SK-N-SH (cell line): ENCODE data around the gene OR12D3. TPM values are rescaled to one million over a fixed set of nuclear protein-coding genes. Genes with fewer than 3 reads are reported as not detected.
"Not testable (repeated sequence)": the region's sequence is repeated elsewhere in the genome, so short reads cannot be mapped to it uniquely, and the experiment has no call there.

Experiments used
- CTCF ChIA-PET: fragments of 300-600, 350-600 bp; formaldehyde crosslinking; extraction: SDS; loops from one replicate; lab custom pipeline; 2021; lab: Yijun Ruan, JAX
- POLR2A ChIA-PET: fragments of 350-600 bp; sonication (Branson Sonifier 250); formaldehyde crosslinking; extraction: SDS; loops from one replicate; lab custom pipeline; 2020; ENCODE audit warnings: antibody characterized with exemption, inconsistent platforms; lab: Yijun Ruan, JAX
- DNase-seq: peaks from one replicate; pipeline ENCODE4 v3.0.0; 2012
- H2AFZ ChIP-seq: fragments of 200-600 bp; sonication (generic); 2 replicates; pipeline ENCODE4 v1.8.1; 2016; ENCODE audit warnings: antibody characterized with exemption, mild to moderate bottlenecking, low read depth
- H3F3A ChIP-seq: fragments of 200-600 bp; sonication (generic); replicated peaks from 2 replicates; pipeline ENCODE3; 2016; ENCODE audit warnings: antibody characterized with exemption, mild to moderate bottlenecking; ENCODE audit not compliant: insufficient read depth
- H3K27ac ChIP-seq, 2 experiments: fragments of 200-500 bp in 1 of 2; fragments of 200-600 bp in 1 of 2; sonication (Bioruptor generic) in 1 of 2; sonication (generic), shearing (Covaris generic) in 1 of 2; 2 replicates each; pipeline versions ENCODE4 v1.5.1 to v1.6.1; 2014 to 2016; ENCODE audit warnings: low read depth in 2 of 2, inconsistent platforms in 1 of 2, low read length in 1 of 2, mild to moderate bottlenecking in 1 of 2, mixed read lengths in 1 of 2
- H3K27me3 ChIP-seq: fragments of 200-600 bp; sonication (generic), shearing (Covaris generic); 2 replicates; pipeline ENCODE4 v1.6.1; 2016; ENCODE audit warnings: mixed run types; ENCODE audit not compliant: insufficient read depth
- H3K36me3 ChIP-seq, 2 experiments: fragments of 200-500 bp in 1 of 2; fragments of 200-600 bp in 1 of 2; sonication (Bioruptor generic) in 1 of 2; sonication (generic) in 1 of 2; replicated peaks in 1 of 2; 2 replicates each; pipeline versions ENCODE3 to v1.5.1; 2014 to 2016; ENCODE audit warnings: low read length in 1 of 2, mild to moderate bottlenecking in 1 of 2; ENCODE audit not compliant: insufficient read depth in 2 of 2, control insufficient read depth in 1 of 2
- H3K4me1 ChIP-seq, 2 experiments: fragments of 200-500 bp in 1 of 2; fragments of 200-600 bp in 1 of 2; sonication (Bioruptor generic) in 1 of 2; sonication (generic), shearing (Covaris generic) in 1 of 2; 2 replicates each; pipeline versions ENCODE4 v1.5.1 to v1.6.1; 2014 to 2016; ENCODE audit warnings: low read depth in 1 of 2, low read length in 1 of 2, mixed run types in 1 of 2; ENCODE audit not compliant: insufficient read depth in 2 of 2, control insufficient read depth in 1 of 2
- H3K4me2 ChIP-seq: fragments of 200-600 bp; sonication (generic), shearing (Covaris generic); 2 replicates; pipeline ENCODE4 v1.6.1; 2017; ENCODE audit warnings: mixed run types
- H3K4me3 ChIP-seq, 2 experiments: fragments of 200-500 bp in 1 of 2; fragments of 200-600 bp in 1 of 2; sonication (Bioruptor generic) in 1 of 2; sonication (generic), shearing (Covaris generic) in 1 of 2; 2 replicates each; pipeline versions ENCODE4 v1.5.1 to v1.8.1; 2014 to 2016; ENCODE audit warnings: low read depth in 2 of 2, inconsistent platforms in 1 of 2, low read length in 1 of 2, mild to moderate bottlenecking in 1 of 2, mixed read lengths in 1 of 2, moderate library complexity in 1 of 2
- H3K79me2 ChIP-seq: fragments of 200-600 bp; sonication (generic); 2 replicates; pipeline ENCODE4 v1.8.1; 2017; ENCODE audit warnings: mild to moderate bottlenecking; ENCODE audit not compliant: insufficient read depth
- H3K9ac ChIP-seq: fragments of 200-600 bp; sonication (generic); 2 replicates; pipeline ENCODE4 v1.6.1; 2017; ENCODE audit warnings: mixed run types
- H3K9me2 ChIP-seq: fragments of 200-600 bp; sonication (generic); 2 replicates; pipeline ENCODE4 v1.6.1; 2017; ENCODE audit warnings: mixed run types
- H3K9me3 ChIP-seq: fragments of 200-600 bp; sonication (generic); 2 replicates; pipeline ENCODE4 v1.6.1; 2017; ENCODE audit warnings: mixed run types, mild to moderate bottlenecking, moderate library complexity
- H4K20me1 ChIP-seq: fragments of 200-600 bp; sonication (generic); 2 replicates; pipeline ENCODE4 v1.6.1; 2017; ENCODE audit warnings: mild to moderate bottlenecking, mixed run types; ENCODE audit not compliant: insufficient read depth
- CTCF ChIP-seq: fragments of 200-600 bp; sonication (generic); IDR thresholded peaks from 2 replicates; pipeline ENCODE4 v1.6.1; 2017; ENCODE audit warnings: antibody characterized with exemption, mild to moderate bottlenecking, moderate library complexity
- EP300 ChIP-seq, 2 experiments: IDR thresholded peaks; 2 replicates each; pipeline versions ENCODE4 v1.4.0 to v1.6.1; 2012; ENCODE audit warnings: borderline replicate concordance in 1 of 2, low read depth in 1 of 2, low read length in 1 of 2
- FOSL2 ChIP-seq: IDR thresholded peaks from 2 replicates; pipeline ENCODE4 v1.4.0; 2012; ENCODE audit warnings: low read depth, mild to moderate bottlenecking, moderate library complexity, borderline replicate concordance
- FOXM1 ChIP-seq: IDR thresholded peaks from 2 replicates; pipeline ENCODE4 v1.4.0; 2012; ENCODE audit warnings: low read depth, mild to moderate bottlenecking
- GATA2 ChIP-seq: sonication (generic); formaldehyde crosslinking; IDR thresholded peaks from 2 replicates; pipeline ENCODE4 v1.5.0; 2020; ENCODE audit warnings: mild to moderate bottlenecking, missing genetic modification reagents
- JUND ChIP-seq: IDR thresholded peaks from 2 replicates; pipeline ENCODE4 v1.4.0; 2012
- NRF1 ChIP-seq: IDR thresholded peaks from 2 replicates; pipeline ENCODE4 v1.6.1; 2012; ENCODE audit warnings: low read depth, mild to moderate bottlenecking, low read length
- REST ChIP-seq: IDR thresholded peaks from 2 replicates; pipeline ENCODE4 v1.6.1; 2012; ENCODE audit warnings: mild to moderate bottlenecking, low read depth, low read length, moderate library complexity
- SIN3A ChIP-seq: IDR thresholded peaks from 2 replicates; pipeline ENCODE4 v1.6.1; 2012; ENCODE audit warnings: low read depth, mild to moderate bottlenecking, low read length, moderate library complexity, borderline replicate concordance
- TAF1 ChIP-seq: IDR thresholded peaks from 2 replicates; pipeline ENCODE4 v1.6.1; 2012; ENCODE audit warnings: low read depth, mild to moderate bottlenecking, low read length, moderate library complexity, borderline replicate concordance
- TCF12 ChIP-seq: IDR thresholded peaks from 2 replicates; pipeline ENCODE4 v1.4.0; 2012
- USF1 ChIP-seq: IDR thresholded peaks from 2 replicates; pipeline ENCODE4 v1.4.0; 2012; ENCODE audit warnings: low read depth, borderline replicate concordance
- YY1 ChIP-seq: IDR thresholded peaks from 2 replicates; pipeline ENCODE4 v1.4.0; 2012; ENCODE audit warnings: low read depth, mild to moderate bottlenecking
- WGBS: methylation state at CpG from one replicate; pipeline ENCODE4 v1.1.6; 2017; ENCODE audit warnings: low lambda C conversion rate; 5-methylcytosine and 5-hydroxymethylcytosine counted together
- polyA plus RNA-seq, 3 experiments: library from polyadenylated mRNA; depleted of rRNA; stranded (reverse); fragments of >200 nt; gene quantifications; 2 replicates each; pipeline ENCODE4 v1.2.3, GENCODE V29; 2012

Gene OR12D3
- polyA plus RNA-seq, 1 of the 3 experiments (the other 2 are of a cell fraction): not detected

GRCh38 chr6:29354980-29355379, 20.1 kb downstream of the OR12D3 start (continued):
- TF ChIP-seq FOSL2 (no peak), NRF1 (no peak)

- 6% methylated on average over 3 of the region's 3 CpGs for WGBS
- POLR2A ChIA-PET, H2AFZ ChIP-seq, H3K9me2 ChIP-seq, H3K4me2 ChIP-seq, H4K20me1 ChIP-seq, H3K36me3 ChIP-seq, H3K4me1 ChIP-seq, H3K4me3 ChIP-seq, H3F3A ChIP-seq, H3K27me3 ChIP-seq, H3K27ac ChIP-seq, DNase-seq, H3K79me2 ChIP-seq, H3K9ac ChIP-seq, H3K9me3 ChIP-seq, CTCF ChIA-PET: not testable (repeated sequence)
Measured at GRCh38 chr6:29349348-29349747, 25.7 kb downstream of the OR12D3 start.

GRCh38 chr6:29345380-29345779, 29.7 kb downstream of the OR12D3 start:
- CTCF ChIA-PET: no interaction called here
- TF ChIP-seq YY1 (no peak), GATA2 (CRISPR knock-in tag) (no peak), JUND (no peak), SIN3A (no peak), USF1 (no peak), FOXM1 (no peak), CTCF (no peak), TCF12 (no peak), REST (no peak), TAF1 (no peak), EP300 (IDR thresholded peaks at IDR 0.05; ENCODE audit: borderline replicate concordance in 1 of 2, low read depth in 1 of 2, low read length in 1 of 2) (no peak)
- TF ChIP-seq, all 33 proteins: peak for 0
- POLR2A ChIA-PET: no interaction called here

More at GRCh38 chr6:29345380-29345779, 29.7 kb downstream of the OR12D3 start:
- H3F3A ChIP-seq: no peaks in the 10 kb centered on the region
- H3K27me3 ChIP-seq: no peaks in the 10 kb centered on the region
- H3K9me2 ChIP-seq: no peaks in the 10 kb centered on the region
- WGBS: 2% methylated on average over 3 of the region's 3 CpGs
- H3K36me3 ChIP-seq: no peaks in the 10 kb centered on the region
- H3K79me2 ChIP-seq: no peaks in the 10 kb centered on the region
- H4K20me1 ChIP-seq: no peaks in the 10 kb centered on the region
- no peak overlapping the region for H3K9ac ChIP-seq
- no peak overlapping the region for H3K27ac ChIP-seq
- H3K4me2 ChIP-seq: no peak overlapping the region
- no peak overlapping the region for H3K4me3 ChIP-seq
- no peak for DNase-seq
- no peaks in the 10 kb centered on the region for H3K9me3 ChIP-seq
- no peak overlapping the region for H2AFZ ChIP-seq
- no peaks in the 10 kb centered on the region for H3K4me1 ChIP-seq
